A673 (cell line): ENCODE results near the gene PRUNE2. TPM values are rescaled to one million over a fixed set of nuclear protein-coding genes. Genes with fewer than 3 reads are reported as not detected.

Experiments used
- BruUV-seq: library from RNA; stranded (reverse); fragments of 400-500 nt; replicated peaks from 2 replicates; lab custom pipeline; 2021; lab: Mats Ljungman, UMichigan
- CTCF ChIA-PET: fragments of 300-600 bp; sonication (Branson Sonifier 250); formaldehyde crosslinking; loops from one replicate; lab custom pipeline; 2022; ENCODE audit warnings: antibody characterized with exemption; lab: Charles Lee
- POLR2A ChIA-PET: fragments of 300-600 bp; sonication (Branson Sonifier 250); formaldehyde crosslinking; loops from one replicate; lab custom pipeline; 2022; ENCODE audit warnings: antibody characterized with exemption; ENCODE audit not compliant: low non-redundant PET; lab: Charles Lee
- DNase-seq: peaks from one replicate; pipeline ENCODE4 v3.0.0-alpha.2; 2015; ENCODE audit warnings: low spot score
- H3K27ac ChIP-seq: fragments of 200-600 bp; sonication (generic); 2 replicates; pipeline ENCODE4 v1.5.1; 2016; ENCODE audit warnings: mixed run types, low read depth, mild to moderate bottlenecking, mixed read lengths, antibody characterized with exemption, low read length; ENCODE audit not compliant: poor library complexity, severe bottlenecking
- H3K27me3 ChIP-seq: fragments of 200-600 bp; sonication (generic); replicated peaks from 2 replicates; pipeline ENCODE4 v1.6.1; 2017; ENCODE audit warnings: mixed run types, low read depth, mild to moderate bottlenecking, mixed read lengths, antibody characterized with exemption, low read length; ENCODE audit not compliant: insufficient read depth, poor library complexity
- H3K36me3 ChIP-seq: fragments of 200-600 bp; sonication (generic); 2 replicates; pipeline ENCODE4 v1.6.1; 2016; ENCODE audit warnings: mixed run types, mild to moderate bottlenecking, mixed read lengths, antibody characterized with exemption, low read length; ENCODE audit not compliant: insufficient read depth, poor library complexity, severe bottlenecking
- H3K4me1 ChIP-seq: fragments of 200-600 bp; sonication (generic); 2 replicates; pipeline ENCODE4 v1.6.1; 2017; ENCODE audit warnings: mixed run types, mild to moderate bottlenecking, mixed read lengths, antibody characterized with exemption, low read length; ENCODE audit not compliant: insufficient read depth, poor library complexity, severe bottlenecking
- H3K4me3 ChIP-seq: fragments of 200-600 bp; sonication (generic); 2 replicates; pipeline ENCODE4 v1.5.1; 2016; ENCODE audit warnings: low read depth, mixed run types, mild to moderate bottlenecking, mixed read lengths, low read length; ENCODE audit not compliant: poor library complexity, severe bottlenecking
- H3K9me3 ChIP-seq: fragments of 200-600 bp; sonication (generic); 2 replicates; pipeline ENCODE4 v1.6.1; 2016; ENCODE audit warnings: mixed run types, low read depth, mild to moderate bottlenecking, mixed read lengths, antibody characterized with exemption, low read length; ENCODE audit not compliant: poor library complexity, severe bottlenecking
- EZH2 ChIP-seq: fragments of 200-600 bp; sonication (generic); IDR thresholded peaks from 2 replicates; pipeline ENCODE4 v1.6.1; 2017; ENCODE audit warnings: borderline replicate concordance, low read depth, mild to moderate bottlenecking, mixed read lengths, antibody characterized with exemption, low read length; ENCODE audit not compliant: poor library complexity, severe bottlenecking
- intact Hi-C: fragments of 100-400 bp; cut with micrococcal nuclease; formaldehyde crosslinking; loops from one replicate; pipeline ENCODE4 v1.10.0; 2022; ENCODE audit not compliant: unreplicated experiment
- total RNA-seq: library from RNA; stranded (reverse); gene quantifications from 2 replicates; pipeline ENCODE4 v1.2.3, GENCODE V29; 2021
- TF ChIP-seq, protein P1 (sequence below): fragments of 300-800, 200-600 bp; sonication (generic); conservative IDR thresholded peaks from 2 replicates; pipeline ENCODE4 v1.5.1; 2017; ENCODE audit warnings: low read depth, mild to moderate bottlenecking, antibody characterized with exemption, low read length, moderate library complexity, mixed read lengths

Gene PRUNE2
- total RNA-seq, 1 experiment from 2014 or later = not detected

- H3K4me1 ChIP-seq = no peaks in the 10 kb centered on the region
- H3K36me3 ChIP-seq = no peaks in the 10 kb centered on the region
- no TSS peak for BruUV-seq
- H3K27ac ChIP-seq = no peak overlapping the region
- ChIA-PET CTCF (no interaction called here), POLR2A (no interaction called here)
- H3K9me3 ChIP-seq = no peaks in the 10 kb centered on the region
- H3K27me3 ChIP-seq = no peaks in the 10 kb centered on the region
- intact Hi-C loops = no loop called here
- no peak for DNase-seq
- TF ChIP-seq EZH2 = no peak
- TF ChIP-seq, protein P1, sequence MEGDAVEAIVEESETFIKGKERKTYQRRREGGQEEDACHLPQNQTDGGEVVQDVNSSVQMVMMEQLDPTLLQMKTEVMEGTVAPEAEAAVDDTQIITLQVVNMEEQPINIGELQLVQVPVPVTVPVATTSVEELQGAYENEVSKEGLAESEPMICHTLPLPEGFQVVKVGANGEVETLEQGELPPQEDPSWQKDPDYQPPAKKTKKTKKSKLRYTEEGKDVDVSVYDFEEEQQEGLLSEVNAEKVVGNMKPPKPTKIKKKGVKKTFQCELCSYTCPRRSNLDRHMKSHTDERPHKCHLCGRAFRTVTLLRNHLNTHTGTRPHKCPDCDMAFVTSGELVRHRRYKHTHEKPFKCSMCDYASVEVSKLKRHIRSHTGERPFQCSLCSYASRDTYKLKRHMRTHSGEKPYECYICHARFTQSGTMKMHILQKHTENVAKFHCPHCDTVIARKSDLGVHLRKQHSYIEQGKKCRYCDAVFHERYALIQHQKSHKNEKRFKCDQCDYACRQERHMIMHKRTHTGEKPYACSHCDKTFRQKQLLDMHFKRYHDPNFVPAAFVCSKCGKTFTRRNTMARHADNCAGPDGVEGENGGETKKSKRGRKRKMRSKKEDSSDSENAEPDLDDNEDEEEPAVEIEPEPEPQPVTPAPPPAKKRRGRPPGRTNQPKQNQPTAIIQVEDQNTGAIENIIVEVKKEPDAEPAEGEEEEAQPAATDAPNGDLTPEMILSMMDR = no peak
- H3K4me3 ChIP-seq = no peak overlapping the region
These were observed 251.9 kb downstream of the PRUNE2 start for GRCh38 chr9:76654051-76654461.

DNA sequence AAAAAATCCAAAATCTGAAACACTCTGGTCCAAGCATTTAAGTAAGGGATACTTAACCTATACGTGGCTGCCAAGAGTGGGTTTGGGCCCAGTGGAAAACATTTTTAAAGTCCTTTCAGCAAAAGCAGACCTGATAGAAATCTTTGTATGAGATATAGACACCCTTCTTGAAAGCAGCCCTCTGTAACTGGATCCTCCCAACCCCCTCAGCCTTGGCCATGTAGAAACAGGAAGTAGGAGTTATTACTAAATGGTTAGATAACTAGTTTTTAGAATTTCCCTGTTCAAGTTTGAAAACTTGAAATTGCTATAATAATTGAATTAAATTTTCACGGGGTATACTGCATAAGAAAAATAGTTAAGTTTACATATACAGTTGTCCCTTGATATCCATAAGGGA, 253.0 kb downstream of the PRUNE2 start:
- DNase-seq = no peak
- intact Hi-C loops = no loop called here
- ChIA-PET POLR2A (no interaction called here), CTCF (no interaction called here)
- H3K4me3 ChIP-seq = no peak overlapping the region
- no peaks in the 10 kb centered on the region for H3K9me3 ChIP-seq
- H3K27me3 ChIP-seq = no peaks in the 10 kb centered on the region
- TF ChIP-seq EZH2 = no peak
- TF ChIP-seq, protein P1 = no peak
- no peak overlapping the region for H3K27ac ChIP-seq
- no peaks in the 10 kb centered on the region for H3K4me1 ChIP-seq
- BruUV-seq = no TSS peak
- no peaks in the 10 kb centered on the region for H3K36me3 ChIP-seq

DNA sequence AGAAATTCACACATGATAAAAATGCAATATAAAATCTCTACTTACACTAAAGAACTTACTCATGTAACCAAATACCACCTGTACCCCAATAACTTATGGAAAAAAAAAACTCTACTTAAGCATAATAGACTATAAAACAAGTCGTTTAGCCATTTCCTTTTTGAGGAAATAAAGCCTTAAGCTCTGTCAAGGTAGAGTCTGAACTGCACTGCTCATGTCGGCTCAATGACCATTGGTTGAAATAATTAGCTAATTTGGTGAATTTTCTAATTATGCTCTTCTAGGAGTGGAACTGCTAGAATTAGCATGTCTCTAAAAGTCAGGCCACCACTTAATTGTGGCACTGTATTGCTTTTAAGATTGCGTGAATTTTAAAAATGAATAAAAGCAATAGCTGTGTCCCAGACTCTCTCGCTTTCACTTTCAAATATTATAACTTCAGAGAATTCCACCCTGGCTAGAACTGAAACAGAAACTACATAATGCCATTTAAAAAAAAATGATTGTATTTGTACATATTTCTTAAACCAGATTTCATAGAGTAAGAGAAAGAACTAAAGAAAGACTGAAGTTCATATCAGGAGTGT, 254.7 kb downstream of the PRUNE2 start:
- ChIA-PET POLR2A (no interaction called here), CTCF (no interaction called here)
- no peaks in the 10 kb centered on the region for H3K9me3 ChIP-seq
- intact Hi-C loops = no loop called here
- no peaks in the 10 kb centered on the region for H3K27me3 ChIP-seq
- H3K4me1 ChIP-seq = no peaks in the 10 kb centered on the region
- no TSS peak for BruUV-seq
- no peaks in the 10 kb centered on the region for H3K36me3 ChIP-seq
- DNase-seq = no peak
- no peak overlapping the region for H3K27ac ChIP-seq
- H3K4me3 ChIP-seq = no peak overlapping the region
- TF ChIP-seq, protein P1 = no peak
- no peak for TF ChIP-seq EZH2
